ENCODE measurements around the gene RNF227.
"Not testable (repeated sequence)": the region's sequence is repeated elsewhere in the genome, so short reads cannot be mapped to it uniquely, and the experiment has no call there.

Gene RNF227

GRCh38 chr17:7880076-7880868, 35.8 kb downstream of the RNF227 start:
- Histone ChIP-seq H3K36me3 (ENCODE audit: insufficient read depth, low read length) (peaks cover 22% of the 10 kb centered on the region), H3K9ac (ENCODE audit: low read depth, low read length) (no peak overlapping the region), H3K4me3 (ENCODE audit: low read length) (no peak overlapping the region), H3K9me3 (ENCODE audit: insufficient read depth, low read depth, low read length) (no peaks in the 10 kb centered on the region), H3K4me1 (ENCODE audit: insufficient read depth, low read length) (peaks cover 14% of the 10 kb centered on the region; the same call in 1 of the 2 replicates), H3K27me3 (ENCODE audit: insufficient read depth, low read length) (no peaks in the 10 kb centered on the region), H3K27ac (ENCODE audit: low read depth, low read length) (no peak overlapping the region)
- 92% methylated on average over 3 of the region's 3 CpGs for WGBS

GRCh38 chr17:7878234-7878633, 37.9 kb downstream of the RNF227 start:
- H3K27me3 ChIP-seq (ENCODE audit: insufficient read depth, low read length) = no peaks in the 10 kb centered on the region
- H3K4me3 ChIP-seq (ENCODE audit: low read length) = no peak overlapping the region
- no peak overlapping the region for H3K9ac ChIP-seq (ENCODE audit: low read depth, low read length)
- H3K9me3 ChIP-seq (ENCODE audit: insufficient read depth, low read depth, low read length) = no peaks in the 10 kb centered on the region
- WGBS = 95% methylated on average over 7 of the region's 7 CpGs
- no peak overlapping the region for H3K27ac ChIP-seq (ENCODE audit: low read depth, low read length)
- H3K36me3 ChIP-seq (ENCODE audit: insufficient read depth, low read length) = peaks cover 22% of the 10 kb centered on the region
- peaks cover 6% of the 10 kb centered on the region; the same call in 1 of the 2 replicates for H3K4me1 ChIP-seq (ENCODE audit: insufficient read depth, low read length)

- no peak overlapping the region for H3K27ac ChIP-seq (ENCODE audit: low read depth, low read length)
- no peak overlapping the region for H3K9ac ChIP-seq (ENCODE audit: low read depth, low read length)
- no peaks in the 10 kb centered on the region for H3K27me3 ChIP-seq (ENCODE audit: insufficient read depth, low read length)
- H3K9me3 ChIP-seq (ENCODE audit: insufficient read depth, low read depth, low read length) = no peaks in the 10 kb centered on the region
- 98% methylated on average over 1 of the region's 2 CpGs for WGBS
- peaks cover 20% of the 10 kb centered on the region for H3K36me3 ChIP-seq (ENCODE audit: insufficient read depth, low read length)
- no peaks in the 10 kb centered on the region for H3K4me1 ChIP-seq (ENCODE audit: insufficient read depth, low read length)
- H3K4me3 ChIP-seq (ENCODE audit: low read length) = no peak overlapping the region
Measured at GRCh38 chr17:7875804-7876370, 40.2 kb downstream of the RNF227 start.

- H3K36me3 ChIP-seq (ENCODE audit: insufficient read depth, low read length) = peaks cover 6% of the 10 kb centered on the region
- no peak overlapping the region for H3K4me3 ChIP-seq (ENCODE audit: low read length)
- 79% methylated on average over 4 of the region's 4 CpGs for WGBS
Measured at GRCh38 chr17:7873051-7873450, 43.0 kb downstream of the RNF227 start.

GRCh38 chr17:7867881-7868329, 48.2 kb downstream of the RNF227 start:
- no peaks in the 10 kb centered on the region for H3K9me3 ChIP-seq (ENCODE audit: insufficient read depth, low read depth, low read length)
- WGBS = 91% methylated on average over 5 of the region's 5 CpGs

More at GRCh38 chr17:7873051-7873450, 43.0 kb downstream of the RNF227 start:
- Histone ChIP-seq H3K27me3 (ENCODE audit: insufficient read depth, low read length) (no peaks in the 10 kb centered on the region), H3K27ac (ENCODE audit: low read depth, low read length) (no peak overlapping the region), H3K9ac (ENCODE audit: low read depth, low read length) (no peak overlapping the region), H3K4me1 (ENCODE audit: insufficient read depth, low read length) (no peaks in the 10 kb centered on the region), H3K9me3 (ENCODE audit: insufficient read depth, low read depth, low read length) (no peaks in the 10 kb centered on the region)

GRCh38 chr17:7864995-7865650, 51.0 kb downstream of the RNF227 start:
- Histone ChIP-seq H3K4me1 (ENCODE audit: insufficient read depth, low read length) (peaks cover 6% of the 10 kb centered on the region; the same call in 1 of the 2 replicates), H3K27ac (ENCODE audit: low read depth, low read length) (no peak overlapping the region), H3K9me3 (ENCODE audit: insufficient read depth, low read depth, low read length) (no peaks in the 10 kb centered on the region), H3K9ac (ENCODE audit: low read depth, low read length) (no peak overlapping the region), H3K27me3 (ENCODE audit: insufficient read depth, low read length) (no peaks in the 10 kb centered on the region), H3K36me3 (ENCODE audit: insufficient read depth, low read length) (peaks cover 13% of the 10 kb centered on the region; the same call in 1 of the 2 replicates), H3K4me3 (ENCODE audit: low read length) (no peak overlapping the region)
- 94% methylated on average over 5 of the region's 5 CpGs for WGBS

More at GRCh38 chr17:7867881-7868329, 48.2 kb downstream of the RNF227 start:
- H3K9ac ChIP-seq (ENCODE audit: low read depth, low read length) = no peak overlapping the region
- peaks cover 4% of the 10 kb centered on the region; the same call in 1 of the 2 replicates for H3K4me1 ChIP-seq (ENCODE audit: insufficient read depth, low read length)
- H3K4me3 ChIP-seq (ENCODE audit: low read length) = no peak overlapping the region
- H3K27ac ChIP-seq (ENCODE audit: low read depth, low read length) = no peak overlapping the region
- H3K36me3 ChIP-seq (ENCODE audit: insufficient read depth, low read length) = peaks cover 6% of the 10 kb centered on the region; the same call in 1 of the 2 replicates
- H3K27me3 ChIP-seq (ENCODE audit: insufficient read depth, low read length) = no peaks in the 10 kb centered on the region

GRCh38 chr17:7864384-7864783, 51.7 kb downstream of the RNF227 start:
- not testable (repeated sequence) for H3K27me3 ChIP-seq (ENCODE audit: insufficient read depth, low read length)

More at GRCh38 chr17:7864384-7864783, 51.7 kb downstream of the RNF227 start:
- H3K9me3 ChIP-seq (ENCODE audit: insufficient read depth, low read depth, low read length); H3K4me1 ChIP-seq (ENCODE audit: insufficient read depth, low read length); H3K4me3 ChIP-seq (ENCODE audit: low read length); H3K9ac ChIP-seq (ENCODE audit: low read depth, low read length); H3K27ac ChIP-seq (ENCODE audit: low read depth, low read length): not testable (repeated sequence)
- 84% methylated on average over 5 of the region's 5 CpGs for WGBS
- H3K36me3 ChIP-seq (ENCODE audit: insufficient read depth, low read length) = peaks cover 13% of the 10 kb centered on the region; the same call in 1 of the 2 replicates
